ENCODE measurements around the gene KAZN. TPM values are rescaled to one million over a fixed set of nuclear protein-coding genes. Genes with fewer than 3 reads are reported as not detected.

Gene KAZN
- total and polyA plus RNA-seq, 2 of the 8 experiments (the other 6 are each of a cell fraction or from before 2014, with no cell fraction given): 3.7 to 11.8 TPM

DNA sequence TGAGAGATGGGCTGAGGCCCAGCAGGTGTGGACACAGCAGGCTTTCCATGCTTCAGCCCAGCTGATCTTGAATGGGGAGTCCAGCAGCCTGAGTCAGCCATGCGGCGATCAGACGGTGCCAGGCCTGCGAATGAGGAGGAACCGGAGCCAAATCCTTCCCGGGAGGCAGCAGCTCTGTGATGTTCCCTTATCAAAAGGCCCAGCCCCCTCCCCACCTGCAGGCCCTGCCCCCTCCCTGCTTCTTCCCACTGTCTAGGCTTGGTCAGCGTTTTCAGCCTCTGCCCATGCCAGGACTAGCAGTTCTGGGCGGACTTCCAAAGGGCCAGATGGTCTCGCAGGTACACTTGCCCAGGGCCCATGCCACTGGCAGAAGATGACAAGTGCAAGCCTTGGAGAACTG is 253.8 kb downstream of the KAZN start (continued):
- TF ChIP-seq, protein P1, sequence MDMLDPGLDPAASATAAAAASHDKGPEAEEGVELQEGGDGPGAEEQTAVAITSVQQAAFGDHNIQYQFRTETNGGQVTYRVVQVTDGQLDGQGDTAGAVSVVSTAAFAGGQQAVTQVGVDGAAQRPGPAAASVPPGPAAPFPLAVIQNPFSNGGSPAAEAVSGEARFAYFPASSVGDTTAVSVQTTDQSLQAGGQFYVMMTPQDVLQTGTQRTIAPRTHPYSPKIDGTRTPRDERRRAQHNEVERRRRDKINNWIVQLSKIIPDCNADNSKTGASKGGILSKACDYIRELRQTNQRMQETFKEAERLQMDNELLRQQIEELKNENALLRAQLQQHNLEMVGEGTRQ (IDR thresholded peaks at IDR 0.05; ENCODE audit: low read length): no peak
- TF ChIP-seq SRF (IDR thresholded peaks at IDR 0.05; ENCODE audit: low read depth, low read length) (no peak), ASH2L (IDR thresholded peaks at IDR 0.05; ENCODE audit: low read length) (no peak), BCL11A (IDR thresholded peaks at IDR 0.05; ENCODE audit: low read depth in 2 of 2, low read length in 2 of 2) (no peak), SP2 (IDR thresholded peaks at IDR 0.05; ENCODE audit: low read length) (no peak)
